Mucosa of descending colon (tissue), 3 donors: ENCODE results near the gene SHISA5. TPM values are rescaled to one million over a fixed set of nuclear protein-coding genes. Genes with fewer than 3 reads are reported as not detected.
A peak's percentile ranks its signal among the peaks of the same experiment; 100 is the strongest.

ENCODE experiments used
- ATAC-seq: fragments of 200-7000 bp; cut with Tn5 transposase; one replicate; pipeline ENCODE4 v1.9.1; 2020; ENCODE audit warnings: mild to moderate bottlenecking, moderate library complexity
- DNase-seq, 3 donors: peaks; one replicate each; pipeline ENCODE4 v3.0.0-alpha.2; 2020
- H3K36me3 ChIP-seq: fragments of 200-600 bp; one replicate; pipeline ENCODE4 v1.8.0; 2021; ENCODE audit warnings: low read depth, mild to moderate bottlenecking
- H3K4me1 ChIP-seq: fragments of 200-600 bp; one replicate; pipeline ENCODE4 v1.8.0; 2021; ENCODE audit warnings: low read depth, mild to moderate bottlenecking
- H3K4me3 ChIP-seq: fragments of 200-600 bp; one replicate; pipeline ENCODE4 v1.8.0; 2021; ENCODE audit warnings: mild to moderate bottlenecking
- H3K9me3 ChIP-seq: fragments of 200-600 bp; one replicate; pipeline ENCODE4 v1.8.0; 2021; ENCODE audit warnings: mild to moderate bottlenecking
- intact Hi-C, 2 donors: fragments of 100-400 bp; cut with DNase I in 1 of 2; cut with micrococcal nuclease in 1 of 2; formaldehyde crosslinking; loops; one replicate each; pipeline versions ENCODE4 v1.11.0 to v1.11.1; 2022; cut with DNase I, micrococcal nuclease
- total RNA-seq, 3 donors: library from RNA; stranded (reverse); fragmentation: NEBNext Ultra II Directional in 2 of 3; extraction: Animal tissue kit (Norgen Biotek cat#: 25700) in 2 of 3; gene quantifications; one replicate each; pipeline versions ENCODE4 v1.2.1 to v1.2.4, GENCODE V29; 2021 to 2023
- TF ChIP-seq, protein P1 (sequence below): fragments of 200-600 bp; IDR thresholded peaks from one replicate; pipeline ENCODE4 v1.8.0; 2022; ENCODE audit warnings: antibody characterized with exemption, mild to moderate bottlenecking
- donor health status: DM: no; HTN: no; CAD: no; lungs with moderate emphysema.
- donor health status: DM: no; HTN: no; CAD: no.
- donor health status: DM: no; HTN: yes; CAD: no.

SHISA5 gene
- total RNA-seq, 3 donors from 2014 or later = 106 to 120 (median 115) TPM

DNA sequence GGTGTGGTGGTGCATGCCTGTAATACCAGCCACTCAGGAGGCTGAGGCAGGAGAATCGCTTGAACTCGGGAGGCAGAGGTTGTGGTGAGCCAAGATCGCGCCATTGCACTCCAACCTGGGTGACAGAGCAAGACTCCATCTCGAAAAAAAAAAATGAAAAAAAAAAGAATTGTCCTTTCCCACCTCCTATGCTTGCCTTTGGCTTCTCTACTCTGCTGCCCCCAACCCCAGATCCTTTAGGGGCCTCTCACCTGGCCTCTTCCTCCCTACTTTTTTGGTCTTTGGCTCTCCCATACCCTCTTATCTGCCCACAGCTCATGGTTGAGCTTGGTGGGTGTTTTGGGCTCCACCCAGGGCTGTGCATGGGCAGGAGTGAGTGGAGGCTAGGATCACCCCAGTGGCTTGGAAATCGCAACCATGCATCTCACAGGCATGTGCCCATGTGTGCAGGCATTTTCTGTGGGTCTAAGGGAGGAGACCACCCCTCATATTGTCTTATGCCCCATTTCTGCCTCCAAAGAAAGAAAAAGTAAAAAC is 2.1 kb upstream of the SHISA5 start:
- H3K36me3 ChIP-seq = no peaks in the 10 kb centered on the region
- H3K9me3 ChIP-seq = no peaks in the 10 kb centered on the region
- intact Hi-C loops = no loop called here
- no peak for DNase-seq
- no peak for ATAC-seq
- H3K4me3 ChIP-seq = no peak overlapping the region
- H3K4me1 ChIP-seq = peaks cover 11% of the 10 kb centered on the region
- TF ChIP-seq, protein P1, sequence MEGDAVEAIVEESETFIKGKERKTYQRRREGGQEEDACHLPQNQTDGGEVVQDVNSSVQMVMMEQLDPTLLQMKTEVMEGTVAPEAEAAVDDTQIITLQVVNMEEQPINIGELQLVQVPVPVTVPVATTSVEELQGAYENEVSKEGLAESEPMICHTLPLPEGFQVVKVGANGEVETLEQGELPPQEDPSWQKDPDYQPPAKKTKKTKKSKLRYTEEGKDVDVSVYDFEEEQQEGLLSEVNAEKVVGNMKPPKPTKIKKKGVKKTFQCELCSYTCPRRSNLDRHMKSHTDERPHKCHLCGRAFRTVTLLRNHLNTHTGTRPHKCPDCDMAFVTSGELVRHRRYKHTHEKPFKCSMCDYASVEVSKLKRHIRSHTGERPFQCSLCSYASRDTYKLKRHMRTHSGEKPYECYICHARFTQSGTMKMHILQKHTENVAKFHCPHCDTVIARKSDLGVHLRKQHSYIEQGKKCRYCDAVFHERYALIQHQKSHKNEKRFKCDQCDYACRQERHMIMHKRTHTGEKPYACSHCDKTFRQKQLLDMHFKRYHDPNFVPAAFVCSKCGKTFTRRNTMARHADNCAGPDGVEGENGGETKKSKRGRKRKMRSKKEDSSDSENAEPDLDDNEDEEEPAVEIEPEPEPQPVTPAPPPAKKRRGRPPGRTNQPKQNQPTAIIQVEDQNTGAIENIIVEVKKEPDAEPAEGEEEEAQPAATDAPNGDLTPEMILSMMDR = no peak

- H3K9me3 ChIP-seq = no peaks in the 10 kb centered on the region
- H3K36me3 ChIP-seq = no peaks in the 10 kb centered on the region
- no peak for ATAC-seq
- intact Hi-C loops = no loop called here
- no peak overlapping the region for H3K4me3 ChIP-seq
- TF ChIP-seq, protein P1 = no peak
- peaks cover 11% of the 10 kb centered on the region for H3K4me1 ChIP-seq
- DNase-seq = no peak
Measured at GRCh38 chr3:48505146-48505545, 1.2 kb upstream of the SHISA5 start.

DNA sequence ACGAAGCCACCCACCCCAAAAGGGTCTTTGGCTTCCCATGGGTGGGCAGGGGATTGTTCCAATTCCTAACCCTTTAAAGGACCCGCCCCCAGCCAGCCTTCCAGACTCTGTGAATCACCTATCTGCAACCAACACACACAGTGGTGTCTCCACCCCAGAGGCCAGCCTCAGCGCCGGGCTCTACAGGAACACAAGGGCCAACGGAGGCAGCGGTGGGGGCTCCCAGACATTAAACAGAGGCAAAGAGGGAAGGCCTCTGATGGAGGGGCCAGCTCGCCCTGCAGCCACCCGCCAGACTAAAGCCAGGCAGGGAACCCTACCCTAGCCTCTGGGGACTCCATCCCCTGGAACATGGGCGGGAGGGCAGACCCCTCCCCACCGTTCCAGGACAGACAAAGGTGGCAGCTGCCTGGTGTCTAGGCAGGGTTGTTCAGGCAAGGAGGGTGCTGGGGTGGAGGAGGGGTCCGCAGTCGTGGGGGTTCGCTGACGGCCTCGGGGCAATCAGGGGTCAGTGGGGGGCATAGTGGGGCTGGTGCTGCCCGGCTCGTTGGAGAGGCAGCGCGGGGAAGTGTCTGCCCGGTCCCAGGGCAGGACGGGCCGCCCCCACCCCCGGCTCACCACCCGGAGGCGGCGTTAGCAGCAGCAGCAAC is 448 bp downstream of the SHISA5 start:
- peak; percentile 37 to 71 (median 47) for DNase-seq
- TF ChIP-seq, protein P1 = no peak

GRCh38 chr3:48502728-48503168 is 1.2 kb downstream of the SHISA5 start:
- DNase-seq = peak in 1 of 3 donors; percentile 37
- TF ChIP-seq, protein P1 = no peak
- H3K36me3 ChIP-seq = no peaks in the 10 kb centered on the region
- no peak overlapping the region for H3K4me3 ChIP-seq
- peaks cover 9% of the 10 kb centered on the region for H3K4me1 ChIP-seq
- peaks cover 2% of the 10 kb centered on the region for H3K9me3 ChIP-seq
- intact Hi-C loops = no loop called here
- ATAC-seq = no peak

More for the DNA sequence above, 448 bp downstream of the SHISA5 start:
- H3K4me3 ChIP-seq = peak overlapping the region; percentile 33
- no peaks in the 10 kb centered on the region for H3K9me3 ChIP-seq
- H3K36me3 ChIP-seq = no peaks in the 10 kb centered on the region
- H3K4me1 ChIP-seq = peaks cover 11% of the 10 kb centered on the region
- ATAC-seq = peak; percentile 29
- intact Hi-C loops = no loop called here

GRCh38 chr3:48502121-48502520 is 1.9 kb downstream of the SHISA5 start:
- ATAC-seq (no peak), DNase-seq (no peak)
- H3K4me1 ChIP-seq = peaks cover 5% of the 10 kb centered on the region
- TF ChIP-seq, protein P1 = no peak
- H3K4me3 ChIP-seq = no peak overlapping the region
- H3K36me3 ChIP-seq = no peaks in the 10 kb centered on the region
- H3K9me3 ChIP-seq = peaks cover 2% of the 10 kb centered on the region
- intact Hi-C loops = no loop called here
